ENCODE measurements around the gene TGFB2.

DNA sequence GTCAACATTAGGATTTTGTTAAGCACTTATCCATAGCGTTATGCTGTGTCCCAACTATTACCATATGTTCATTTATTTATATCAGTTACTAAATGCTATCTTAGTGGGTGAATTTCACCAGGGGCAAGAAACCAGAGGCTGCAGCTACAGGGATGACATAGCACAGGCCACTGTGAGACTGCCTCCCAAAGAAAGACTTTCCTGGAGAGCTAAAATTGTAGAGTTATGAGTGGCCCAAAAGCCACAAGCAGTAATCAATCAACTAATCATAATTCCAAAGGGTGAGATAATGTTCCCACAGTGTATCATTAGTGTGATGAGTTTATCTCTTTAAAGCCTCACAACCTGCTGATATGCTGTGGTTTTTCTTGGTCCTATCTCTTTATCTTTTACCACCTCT, 3.8 kb upstream of the TGFB2 start:
- no peak for TF ChIP-seq POLR2A (IDR thresholded peaks at IDR 0.05; ENCODE audit: low read depth, low read length)
- TF ChIP-seq, protein P1, sequence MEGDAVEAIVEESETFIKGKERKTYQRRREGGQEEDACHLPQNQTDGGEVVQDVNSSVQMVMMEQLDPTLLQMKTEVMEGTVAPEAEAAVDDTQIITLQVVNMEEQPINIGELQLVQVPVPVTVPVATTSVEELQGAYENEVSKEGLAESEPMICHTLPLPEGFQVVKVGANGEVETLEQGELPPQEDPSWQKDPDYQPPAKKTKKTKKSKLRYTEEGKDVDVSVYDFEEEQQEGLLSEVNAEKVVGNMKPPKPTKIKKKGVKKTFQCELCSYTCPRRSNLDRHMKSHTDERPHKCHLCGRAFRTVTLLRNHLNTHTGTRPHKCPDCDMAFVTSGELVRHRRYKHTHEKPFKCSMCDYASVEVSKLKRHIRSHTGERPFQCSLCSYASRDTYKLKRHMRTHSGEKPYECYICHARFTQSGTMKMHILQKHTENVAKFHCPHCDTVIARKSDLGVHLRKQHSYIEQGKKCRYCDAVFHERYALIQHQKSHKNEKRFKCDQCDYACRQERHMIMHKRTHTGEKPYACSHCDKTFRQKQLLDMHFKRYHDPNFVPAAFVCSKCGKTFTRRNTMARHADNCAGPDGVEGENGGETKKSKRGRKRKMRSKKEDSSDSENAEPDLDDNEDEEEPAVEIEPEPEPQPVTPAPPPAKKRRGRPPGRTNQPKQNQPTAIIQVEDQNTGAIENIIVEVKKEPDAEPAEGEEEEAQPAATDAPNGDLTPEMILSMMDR (IDR thresholded peaks at IDR 0.05; ENCODE audit: extremely low read depth in 1 of 2, insufficient read depth in 1 of 2, low read depth in 1 of 2, low read length in 2 of 2) = no peak
- TF ChIP-seq POLR2AphosphoS5 (IDR thresholded peaks at IDR 0.05; ENCODE audit: insufficient read depth, low read depth, low read length) = no peak
- no peak for TF ChIP-seq GATA2 (IDR thresholded peaks at IDR 0.05; ENCODE audit: insufficient read depth, insufficient read length, low read depth, low read length)
- TF ChIP-seq, protein P2, sequence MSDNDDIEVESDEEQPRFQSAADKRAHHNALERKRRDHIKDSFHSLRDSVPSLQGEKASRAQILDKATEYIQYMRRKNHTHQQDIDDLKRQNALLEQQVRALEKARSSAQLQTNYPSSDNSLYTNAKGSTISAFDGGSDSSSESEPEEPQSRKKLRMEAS (IDR thresholded peaks at IDR 0.05; ENCODE audit: insufficient read depth, insufficient read length) = no peak
- TF ChIP-seq EZH2 (IDR thresholded peaks at IDR 0.05; ENCODE audit: borderline replicate concordance, low read depth, low read length, severe bottlenecking) = no peak
